ENCODE measurements around the gene GOLIM4.
"Not testable (repeated sequence)": the region's sequence is repeated elsewhere in the genome, so short reads cannot be mapped to it uniquely, and the experiment has no call there.

Gene GOLIM4, protein sequence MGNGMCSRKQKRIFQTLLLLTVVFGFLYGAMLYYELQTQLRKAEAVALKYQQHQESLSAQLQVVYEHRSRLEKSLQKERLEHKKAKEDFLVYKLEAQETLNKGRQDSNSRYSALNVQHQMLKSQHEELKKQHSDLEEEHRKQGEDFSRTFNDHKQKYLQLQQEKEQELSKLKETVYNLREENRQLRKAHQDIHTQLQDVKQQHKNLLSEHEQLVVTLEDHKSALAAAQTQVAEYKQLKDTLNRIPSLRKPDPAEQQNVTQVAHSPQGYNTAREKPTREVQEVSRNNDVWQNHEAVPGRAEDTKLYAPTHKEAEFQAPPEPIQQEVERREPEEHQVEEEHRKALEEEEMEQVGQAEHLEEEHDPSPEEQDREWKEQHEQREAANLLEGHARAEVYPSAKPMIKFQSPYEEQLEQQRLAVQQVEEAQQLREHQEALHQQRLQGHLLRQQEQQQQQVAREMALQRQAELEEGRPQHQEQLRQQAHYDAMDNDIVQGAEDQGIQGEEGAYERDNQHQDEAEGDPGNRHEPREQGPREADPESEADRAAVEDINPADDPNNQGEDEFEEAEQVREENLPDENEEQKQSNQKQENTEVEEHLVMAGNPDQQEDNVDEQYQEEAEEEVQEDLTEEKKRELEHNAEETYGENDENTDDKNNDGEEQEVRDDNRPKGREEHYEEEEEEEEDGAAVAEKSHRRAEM

DNA sequence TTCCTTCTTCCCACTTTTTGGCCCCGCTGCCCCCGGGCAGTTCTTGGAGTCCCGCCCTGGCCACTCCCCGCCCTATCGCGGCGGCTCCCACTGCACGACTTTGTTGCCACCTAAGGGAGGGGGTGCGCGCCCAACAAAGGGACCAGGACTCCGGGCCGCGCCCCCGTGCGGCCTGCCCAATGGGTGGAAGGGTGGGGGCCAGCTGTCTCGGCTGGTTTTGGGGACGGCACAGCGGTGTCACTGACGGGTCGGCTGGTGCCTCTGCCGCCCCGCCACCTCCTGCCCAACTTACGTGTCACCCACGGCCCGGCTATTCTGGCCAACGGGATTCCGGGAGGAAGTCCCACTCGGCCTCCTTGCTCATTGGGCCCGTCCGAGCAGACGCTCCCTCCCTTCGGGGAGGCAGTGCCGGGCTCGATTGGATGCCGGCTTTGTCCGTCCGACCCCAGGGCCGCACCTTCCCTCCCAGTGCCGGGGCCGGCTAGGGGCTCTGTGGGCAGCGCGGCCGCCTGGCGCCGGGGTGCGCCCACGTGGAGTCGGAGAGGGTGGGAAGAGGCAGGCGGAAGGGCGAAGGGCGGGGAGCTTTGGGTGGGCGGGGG, at the start of gene GOLIM4:
Gene GOLIM4 (minus strand): TSS at position 314 of the 599 bp plus-strand sequence. CDS start 639 bp downstream, outside the sequence.
- H3K36me3 ChIP-seq (replicated peaks) = no peaks in the 10 kb centered on the region
- H3K4me3 ChIP-seq (ENCODE audit: low read depth, low read length) = peak within 1 kb of the TSS; percentile 91
- in situ Hi-C loops (cut with HindIII; ENCODE audit: low pct_ligation_motif_present, low sequenced_read_pairs) = no loop called here
- H3K27me3 ChIP-seq (replicated peaks) = no peaks in the 10 kb centered on the region
- peak; percentile 96 for DNase-seq
- TF ChIP-seq, protein P1, sequence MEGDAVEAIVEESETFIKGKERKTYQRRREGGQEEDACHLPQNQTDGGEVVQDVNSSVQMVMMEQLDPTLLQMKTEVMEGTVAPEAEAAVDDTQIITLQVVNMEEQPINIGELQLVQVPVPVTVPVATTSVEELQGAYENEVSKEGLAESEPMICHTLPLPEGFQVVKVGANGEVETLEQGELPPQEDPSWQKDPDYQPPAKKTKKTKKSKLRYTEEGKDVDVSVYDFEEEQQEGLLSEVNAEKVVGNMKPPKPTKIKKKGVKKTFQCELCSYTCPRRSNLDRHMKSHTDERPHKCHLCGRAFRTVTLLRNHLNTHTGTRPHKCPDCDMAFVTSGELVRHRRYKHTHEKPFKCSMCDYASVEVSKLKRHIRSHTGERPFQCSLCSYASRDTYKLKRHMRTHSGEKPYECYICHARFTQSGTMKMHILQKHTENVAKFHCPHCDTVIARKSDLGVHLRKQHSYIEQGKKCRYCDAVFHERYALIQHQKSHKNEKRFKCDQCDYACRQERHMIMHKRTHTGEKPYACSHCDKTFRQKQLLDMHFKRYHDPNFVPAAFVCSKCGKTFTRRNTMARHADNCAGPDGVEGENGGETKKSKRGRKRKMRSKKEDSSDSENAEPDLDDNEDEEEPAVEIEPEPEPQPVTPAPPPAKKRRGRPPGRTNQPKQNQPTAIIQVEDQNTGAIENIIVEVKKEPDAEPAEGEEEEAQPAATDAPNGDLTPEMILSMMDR (IDR thresholded peaks at IDR 0.05; ENCODE audit: low read depth, low read length, missing control alignments) = peak; percentile 24
- H3K27ac ChIP-seq = peak within 1 kb of the TSS; percentile 86

DNA sequence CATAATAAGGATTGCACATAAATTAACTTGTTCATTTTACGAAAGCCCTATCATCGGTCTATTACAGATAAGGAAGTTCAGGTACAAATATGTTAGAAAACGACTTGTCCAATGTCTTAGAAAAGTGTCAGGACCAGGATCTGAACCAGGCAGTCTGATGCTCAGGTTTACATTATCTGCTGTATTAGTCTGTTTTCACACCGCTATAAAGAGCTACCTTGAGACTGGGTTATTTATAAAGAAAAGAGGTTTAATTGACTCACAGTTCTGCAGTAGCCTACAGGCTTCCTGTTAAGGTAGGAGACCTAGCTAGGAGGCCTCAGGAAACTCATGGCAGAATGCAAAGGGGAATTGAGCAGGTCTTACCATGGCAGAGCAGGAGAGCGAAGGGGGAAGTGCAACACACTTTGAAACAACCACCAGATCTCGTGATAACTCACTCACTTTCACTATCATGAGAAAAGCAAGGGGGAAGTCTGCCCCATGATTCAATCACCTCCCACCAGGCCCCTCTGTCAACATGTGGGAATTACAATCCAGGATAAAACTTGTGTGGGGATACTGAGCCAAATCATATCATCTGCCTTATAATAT, 45.8 kb upstream of the GOLIM4 start:
- in situ Hi-C loops (cut with HindIII; ENCODE audit: low pct_ligation_motif_present, low sequenced_read_pairs) = no loop called here
- TF ChIP-seq, protein P1 (IDR thresholded peaks at IDR 0.05; ENCODE audit: low read depth, low read length, missing control alignments) = no peak

DNA sequence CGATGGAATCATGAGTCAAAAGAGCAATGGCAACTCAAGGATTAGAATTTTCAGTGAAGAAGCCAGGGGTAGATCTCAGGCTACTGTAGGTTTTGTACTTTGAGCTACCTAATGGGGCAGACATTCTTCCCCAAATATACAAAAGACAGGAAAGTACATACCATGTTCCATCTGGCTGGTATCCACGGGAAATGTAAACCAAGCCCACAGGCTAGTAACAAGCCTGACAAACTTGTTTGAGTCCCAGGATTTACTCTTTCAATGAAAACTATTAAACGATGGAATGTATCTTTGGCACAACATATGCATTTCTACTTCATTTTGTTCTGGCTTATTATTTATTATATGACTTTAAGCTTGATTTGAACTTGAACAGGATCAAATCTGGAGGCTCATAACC, 44.2 kb upstream of the GOLIM4 start:
- no peaks in the 10 kb centered on the region for H3K36me3 ChIP-seq (replicated peaks)
- no peaks in the 10 kb centered on the region for H3K27me3 ChIP-seq (replicated peaks)
- H3K4me3 ChIP-seq (ENCODE audit: low read depth, low read length) = no peak overlapping the region
- no peak overlapping the region for H3K27ac ChIP-seq
- TF ChIP-seq, protein P1 (IDR thresholded peaks at IDR 0.05; ENCODE audit: low read depth, low read length, missing control alignments) = no peak
- in situ Hi-C loops (cut with HindIII; ENCODE audit: low pct_ligation_motif_present, low sequenced_read_pairs) = no loop called here
- no peak for DNase-seq

More for the DNA sequence above, 45.8 kb upstream of the GOLIM4 start:
- H3K27me3 ChIP-seq (replicated peaks) = no peaks in the 10 kb centered on the region
- H3K27ac ChIP-seq = no peak overlapping the region
- DNase-seq = no peak
- H3K36me3 ChIP-seq (replicated peaks) = no peaks in the 10 kb centered on the region
- no peak overlapping the region for H3K4me3 ChIP-seq (ENCODE audit: low read depth, low read length)

DNA sequence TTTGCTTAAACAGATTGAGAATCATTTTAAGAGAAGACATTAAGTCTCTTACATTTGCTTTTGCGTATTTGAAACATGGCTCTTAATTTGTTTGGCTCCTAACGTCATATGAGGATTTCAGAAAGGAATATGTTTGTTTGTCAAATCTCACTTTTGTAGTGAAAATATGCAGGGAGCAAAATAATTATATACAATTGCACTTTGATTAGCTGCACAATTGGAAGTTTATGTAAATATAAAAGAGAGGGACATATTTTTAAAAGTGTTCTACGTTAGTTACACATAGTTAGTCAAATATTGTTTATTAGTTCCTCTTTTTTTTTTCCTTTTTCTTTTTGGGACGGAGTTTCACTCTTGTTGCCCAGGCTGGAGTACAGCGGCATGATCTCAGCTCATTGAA, 42.7 kb upstream of the GOLIM4 start:
- TF ChIP-seq, protein P1 (IDR thresholded peaks at IDR 0.05; ENCODE audit: low read depth, low read length, missing control alignments) = no peak
- in situ Hi-C loops (cut with HindIII; ENCODE audit: low pct_ligation_motif_present, low sequenced_read_pairs) = no loop called here
- H3K27ac ChIP-seq = no peak overlapping the region
- no peaks in the 10 kb centered on the region for H3K36me3 ChIP-seq (replicated peaks)
- no peaks in the 10 kb centered on the region for H3K27me3 ChIP-seq (replicated peaks)
- no peak for DNase-seq
- H3K4me3 ChIP-seq (ENCODE audit: low read depth, low read length) = no peak overlapping the region

DNA sequence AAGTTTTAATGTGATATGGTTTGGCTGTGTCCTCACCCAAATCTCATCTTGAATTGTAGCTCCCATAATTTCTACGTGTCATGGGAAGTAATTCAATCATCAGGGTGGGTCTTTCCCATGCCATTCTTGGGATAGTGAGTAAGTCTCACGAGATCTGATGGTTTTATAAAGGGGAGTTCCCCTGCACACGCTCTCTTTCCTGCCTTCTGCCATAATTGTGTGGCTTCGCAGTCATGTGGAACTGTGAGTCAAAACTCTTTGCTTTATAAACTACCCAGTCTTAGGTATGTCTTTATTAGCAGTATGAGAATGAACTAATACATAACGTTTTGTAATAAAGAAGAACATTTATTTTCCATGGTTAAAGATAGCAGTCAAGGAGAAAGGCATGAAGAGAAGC, 39.2 kb upstream of the GOLIM4 start:
- TF ChIP-seq, protein P1 (IDR thresholded peaks at IDR 0.05; ENCODE audit: low read depth, low read length, missing control alignments) = no peak
- no peak for DNase-seq
- in situ Hi-C loops (cut with HindIII; ENCODE audit: low pct_ligation_motif_present, low sequenced_read_pairs) = no loop called here
- Histone ChIP-seq H3K36me3 (replicated peaks) (no peaks in the 10 kb centered on the region), H3K27ac (no peak overlapping the region), H3K4me3 (ENCODE audit: low read depth, low read length) (no peak overlapping the region), H3K27me3 (replicated peaks) (no peaks in the 10 kb centered on the region)

DNA sequence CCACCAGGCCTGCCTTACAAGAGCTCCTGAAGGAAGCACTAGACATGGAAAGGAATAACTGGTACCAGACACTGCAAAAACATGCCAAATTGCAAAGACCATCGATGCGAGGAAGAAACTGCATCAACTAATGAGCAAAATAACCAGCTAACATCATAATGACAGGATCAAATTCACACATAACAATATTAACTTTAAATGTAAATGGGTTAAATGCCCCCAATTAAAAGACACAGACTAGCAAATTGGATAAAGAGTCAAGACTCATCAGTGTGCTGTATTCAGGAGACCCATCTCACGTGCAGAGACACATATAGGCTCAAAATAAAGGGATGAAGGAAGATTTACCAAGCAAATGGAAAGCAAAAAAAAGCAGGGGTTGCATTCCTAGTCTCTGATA, 34.5 kb upstream of the GOLIM4 start:
- DNase-seq; H3K27ac ChIP-seq; H3K4me3 ChIP-seq (ENCODE audit: low read depth, low read length); in situ Hi-C loops (cut with HindIII; ENCODE audit: low pct_ligation_motif_present, low sequenced_read_pairs); H3K27me3 ChIP-seq (replicated peaks); H3K36me3 ChIP-seq (replicated peaks): not testable (repeated sequence)

DNA sequence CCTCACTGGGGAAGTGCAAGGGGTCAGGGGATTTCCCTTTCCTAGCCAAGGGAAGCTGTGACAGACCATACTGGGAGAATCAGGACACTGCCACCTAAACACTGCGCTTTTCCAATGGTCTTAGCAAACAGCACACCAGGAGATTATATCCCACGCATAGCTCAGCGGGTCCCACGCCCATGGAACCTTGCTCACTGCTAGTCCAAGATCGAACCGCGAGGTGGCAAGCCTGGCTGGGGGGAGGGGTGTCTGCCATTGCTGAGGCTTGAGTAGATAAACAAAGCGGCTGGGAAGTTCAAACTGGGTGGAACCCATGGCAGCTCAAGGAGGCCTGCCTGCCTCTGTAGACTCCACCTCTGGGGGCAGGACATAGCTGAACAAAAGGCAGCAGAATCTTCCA, 32.7 kb upstream of the GOLIM4 start:
- H3K27me3 ChIP-seq (replicated peaks); DNase-seq; in situ Hi-C loops (cut with HindIII; ENCODE audit: low pct_ligation_motif_present, low sequenced_read_pairs); H3K27ac ChIP-seq; H3K4me3 ChIP-seq (ENCODE audit: low read depth, low read length); H3K36me3 ChIP-seq (replicated peaks): not testable (repeated sequence)

All from brain microvascular endothelial cell (primary cell).